ENCODE data around the gene NPHP4. TPM values are rescaled to one million over a fixed set of nuclear protein-coding genes. Genes with fewer than 3 reads are reported as not detected.

The NPHP4 gene
- total and polyA plus RNA-seq, 12 donors = 2.7 to 13.2 (median 7.3) TPM

DNA sequence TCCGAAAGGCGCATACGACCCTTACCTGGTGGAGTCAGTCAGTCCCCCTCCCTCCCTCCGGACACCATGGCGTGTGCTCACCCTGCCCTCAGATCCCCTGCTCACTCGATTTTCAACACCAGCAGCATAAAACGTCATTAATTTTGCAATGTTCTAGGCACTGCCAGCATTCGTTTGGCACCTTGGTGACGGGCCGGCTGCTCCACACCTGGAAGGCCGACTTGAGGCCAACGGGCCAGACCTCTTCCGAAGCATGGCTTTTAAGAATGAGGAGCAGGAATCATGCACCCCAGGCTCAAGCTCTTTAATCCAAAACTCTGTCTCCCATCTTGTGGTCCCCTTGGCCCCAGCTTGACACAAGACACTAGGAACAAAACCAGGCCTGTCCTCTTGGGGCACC, 33.1 kb downstream of the NPHP4 start:
- H3K27ac ChIP-seq = no peak overlapping the region
- 92 to 95% (median 95%) methylated on average over 13 of the region's 13 CpGs for WGBS, 4 donors
- peaks cover 0 to 12% of the 10 kb centered on the region in 2 donors for H3K36me3 ChIP-seq (replicated peaks in 1 of 2)
- no peaks in the 10 kb centered on the region for H3K4me1 ChIP-seq (replicated peaks in 1 of 2)
- H3K9me3 ChIP-seq (replicated peaks in 1 of 3) = no peaks in the 10 kb centered on the region
- no peak for DNase-seq
- intact Hi-C loops (cut with DNase I) = no loop called here
- H3K27me3 ChIP-seq = no peaks in the 10 kb centered on the region
- no peak overlapping the region for H3K4me3 ChIP-seq
- TF ChIP-seq POLR2A (IDR thresholded peaks at IDR 0.05) = no peak
- TF ChIP-seq, protein P1, sequence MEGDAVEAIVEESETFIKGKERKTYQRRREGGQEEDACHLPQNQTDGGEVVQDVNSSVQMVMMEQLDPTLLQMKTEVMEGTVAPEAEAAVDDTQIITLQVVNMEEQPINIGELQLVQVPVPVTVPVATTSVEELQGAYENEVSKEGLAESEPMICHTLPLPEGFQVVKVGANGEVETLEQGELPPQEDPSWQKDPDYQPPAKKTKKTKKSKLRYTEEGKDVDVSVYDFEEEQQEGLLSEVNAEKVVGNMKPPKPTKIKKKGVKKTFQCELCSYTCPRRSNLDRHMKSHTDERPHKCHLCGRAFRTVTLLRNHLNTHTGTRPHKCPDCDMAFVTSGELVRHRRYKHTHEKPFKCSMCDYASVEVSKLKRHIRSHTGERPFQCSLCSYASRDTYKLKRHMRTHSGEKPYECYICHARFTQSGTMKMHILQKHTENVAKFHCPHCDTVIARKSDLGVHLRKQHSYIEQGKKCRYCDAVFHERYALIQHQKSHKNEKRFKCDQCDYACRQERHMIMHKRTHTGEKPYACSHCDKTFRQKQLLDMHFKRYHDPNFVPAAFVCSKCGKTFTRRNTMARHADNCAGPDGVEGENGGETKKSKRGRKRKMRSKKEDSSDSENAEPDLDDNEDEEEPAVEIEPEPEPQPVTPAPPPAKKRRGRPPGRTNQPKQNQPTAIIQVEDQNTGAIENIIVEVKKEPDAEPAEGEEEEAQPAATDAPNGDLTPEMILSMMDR (IDR thresholded peaks at IDR 0.05) = no peak

DNA sequence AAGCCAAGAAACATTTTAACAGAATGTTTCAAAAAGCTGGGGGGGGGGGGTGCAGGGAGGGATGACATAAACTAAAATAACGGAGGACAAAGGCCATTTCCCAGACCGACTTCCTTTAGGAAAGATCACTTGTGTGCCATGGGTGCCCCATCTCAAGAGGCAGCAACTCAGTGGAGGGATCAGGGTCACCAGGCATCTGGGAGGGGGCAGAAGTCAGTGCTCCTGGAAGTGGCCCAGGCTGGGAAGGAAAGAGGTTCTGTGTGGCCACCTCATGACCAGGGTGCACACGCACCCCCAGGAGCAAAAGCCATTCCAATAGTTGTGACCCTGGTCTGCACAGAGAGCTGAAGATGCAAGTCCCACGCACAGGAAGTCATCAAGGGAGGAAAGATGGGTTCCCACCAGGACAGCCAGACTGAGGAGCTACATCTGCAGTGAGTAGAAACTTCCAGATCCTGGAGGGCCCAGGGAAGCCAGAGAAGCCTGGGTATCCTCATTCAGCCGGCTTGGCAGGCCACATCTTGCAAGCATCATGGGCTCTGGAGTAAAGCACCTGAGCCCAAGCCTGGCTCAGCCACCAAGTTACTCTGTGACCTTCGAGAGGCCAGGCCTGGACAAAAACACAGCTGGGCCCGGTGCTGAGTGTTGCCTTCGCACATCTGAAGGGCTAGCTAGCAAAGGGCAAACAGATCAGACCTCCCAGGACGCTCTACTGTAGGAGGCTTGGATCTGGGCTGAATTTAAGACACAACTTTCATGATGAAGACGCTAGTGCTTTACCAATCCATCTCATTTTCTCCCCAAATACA, 36.0 kb downstream of the NPHP4 start:
- H3K4me1 ChIP-seq (replicated peaks in 1 of 2) = no peaks in the 10 kb centered on the region
- no peaks in the 10 kb centered on the region for H3K9me3 ChIP-seq (replicated peaks in 1 of 3)
- WGBS, 4 donors = 92 to 94% (median 93%) methylated on average over 7 to 10 of the region's 10 CpGs
- DNase-seq = no peak
- TF ChIP-seq, protein P1 (IDR thresholded peaks at IDR 0.05) = no peak
- no peak for TF ChIP-seq POLR2A (IDR thresholded peaks at IDR 0.05)
- intact Hi-C loops (cut with DNase I) = no loop called here
- no peaks in the 10 kb centered on the region for H3K27me3 ChIP-seq
- H3K36me3 ChIP-seq (replicated peaks in 1 of 2) = peaks cover 0 to 7% of the 10 kb centered on the region in 2 donors
- no peak overlapping the region for H3K4me3 ChIP-seq
- no peak overlapping the region for H3K27ac ChIP-seq

DNA sequence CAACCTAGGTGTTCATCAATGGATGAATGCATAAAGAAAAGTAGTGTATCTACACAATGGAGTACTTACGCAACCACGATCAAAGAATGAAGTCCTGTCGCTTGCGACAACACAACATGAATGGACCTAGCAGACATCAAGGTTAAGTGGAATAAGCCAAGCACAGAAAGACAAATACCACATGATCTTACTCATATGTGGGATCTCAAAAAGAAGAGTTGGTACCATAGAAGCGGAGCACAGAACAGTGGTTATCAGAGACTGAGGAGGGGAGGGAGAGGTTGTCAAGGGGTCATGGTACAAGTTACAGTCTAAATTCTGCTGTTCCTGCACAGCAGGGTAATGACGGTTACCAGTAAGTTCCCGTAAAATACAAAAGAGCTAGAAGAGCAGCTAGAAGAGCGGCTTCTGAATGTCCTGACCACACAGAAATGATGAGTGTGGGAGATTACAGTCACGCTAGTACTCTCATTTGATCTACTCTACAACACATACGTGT, 36.7 kb downstream of the NPHP4 start:
- no peak overlapping the region for H3K27ac ChIP-seq
- no peaks in the 10 kb centered on the region for H3K9me3 ChIP-seq (replicated peaks in 1 of 3)
- no peaks in the 10 kb centered on the region for H3K27me3 ChIP-seq
- intact Hi-C loops (cut with DNase I) = no loop called here
- DNase-seq = no peak
- TF ChIP-seq, protein P1 (IDR thresholded peaks at IDR 0.05) = no peak
- no peak for TF ChIP-seq POLR2A (IDR thresholded peaks at IDR 0.05)
- 94 to 97% (median 96%) methylated on average over 10 of the region's 10 CpGs for WGBS, 4 donors
- H3K4me1 ChIP-seq (replicated peaks in 1 of 2) = no peaks in the 10 kb centered on the region
- H3K4me3 ChIP-seq = no peak overlapping the region
- peaks cover 0 to 7% of the 10 kb centered on the region in 2 donors for H3K36me3 ChIP-seq (replicated peaks in 1 of 2)

DNA sequence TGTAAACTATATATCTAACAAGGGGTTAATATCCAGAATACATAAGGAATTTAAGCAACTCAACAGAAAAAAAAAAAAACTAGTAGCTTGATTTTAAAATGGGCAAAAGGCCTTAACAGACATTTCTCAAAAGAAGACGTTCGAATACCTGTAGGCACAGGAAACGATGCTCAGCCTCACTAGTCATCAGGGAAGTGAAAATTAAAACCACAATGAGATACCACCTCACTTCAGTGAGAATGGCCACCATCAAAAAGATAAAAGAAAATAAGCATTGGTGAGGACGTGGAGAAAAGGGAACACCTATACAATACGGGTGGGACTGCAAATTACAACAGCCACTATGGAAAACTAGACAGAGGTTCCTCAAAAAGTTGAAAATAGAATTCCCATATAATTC, 37.3 kb downstream of the NPHP4 start:
- no peaks in the 10 kb centered on the region for H3K27me3 ChIP-seq
- no peaks in the 10 kb centered on the region for H3K4me1 ChIP-seq (replicated peaks in 1 of 2)
- intact Hi-C loops (cut with DNase I) = no loop called here
- H3K36me3 ChIP-seq (replicated peaks in 1 of 2) = peaks cover 0 to 7% of the 10 kb centered on the region in 2 donors
- H3K9me3 ChIP-seq (replicated peaks in 1 of 3) = no peaks in the 10 kb centered on the region
- whole genome bisulfite sequencing, 4 donors = 84 to 91% (median 87%) methylated on average over 5 of the region's 5 CpGs
- H3K27ac ChIP-seq = no peak overlapping the region
- no peak overlapping the region for H3K4me3 ChIP-seq
- no peak for TF ChIP-seq POLR2A (IDR thresholded peaks at IDR 0.05)
- TF ChIP-seq, protein P1 (IDR thresholded peaks at IDR 0.05) = no peak
- no peak for DNase-seq
